ENCODE measurements around the gene TAGLN3. TPM values are rescaled to one million over a fixed set of nuclear protein-coding genes. Genes with fewer than 3 reads are reported as not detected.

The TAGLN3 gene
- total RNA-seq, 2 experiments from 2014 or later: not detected

GRCh38 chr3:111967068-111967467 lies 31.7 kb upstream of the TAGLN3 start:
- Mint-ChIP-seq H3K4me1 (peaks cover 13% of the 10 kb centered on the region), H3K36me3 (no peaks in the 10 kb centered on the region), H3K27ac (no peak overlapping the region), H3K4me3 (no peak overlapping the region), H3K27me3 (no peaks in the 10 kb centered on the region), H3K9me3 (ENCODE audit: low read depth) (no peaks in the 10 kb centered on the region)
- ATAC-seq (no peak), DNase-seq (no peak)
- CTCF ChIA-PET: interaction anchor here (0.9 to 9.1 kb wide), 25 partner anchors 10 to 298 kb away, joined by 3 to 137 read pairs (median 8); partner anchors contain the start of gene ABHD10

- Mint-ChIP-seq H3K27ac (peak overlapping the region; percentile 5), H3K9me3 (ENCODE audit: low read depth) (no peaks in the 10 kb centered on the region), H3K36me3 (no peaks in the 10 kb centered on the region), H3K4me3 (no peak overlapping the region), H3K4me1 (peaks cover 13% of the 10 kb centered on the region), H3K27me3 (no peaks in the 10 kb centered on the region)
- ATAC-seq (peak; percentile 90), DNase-seq (peak; percentile 88)
- CTCF ChIA-PET: interaction anchor here (0.6 to 9.1 kb wide), 38 partner anchors 10 to 769 kb away, joined by 3 to 137 read pairs (median 4); partner anchors contain the start of gene ABHD10
Observed at GRCh38 chr3:111967651-111968274, 31.0 kb upstream of the TAGLN3 start.

DNA sequence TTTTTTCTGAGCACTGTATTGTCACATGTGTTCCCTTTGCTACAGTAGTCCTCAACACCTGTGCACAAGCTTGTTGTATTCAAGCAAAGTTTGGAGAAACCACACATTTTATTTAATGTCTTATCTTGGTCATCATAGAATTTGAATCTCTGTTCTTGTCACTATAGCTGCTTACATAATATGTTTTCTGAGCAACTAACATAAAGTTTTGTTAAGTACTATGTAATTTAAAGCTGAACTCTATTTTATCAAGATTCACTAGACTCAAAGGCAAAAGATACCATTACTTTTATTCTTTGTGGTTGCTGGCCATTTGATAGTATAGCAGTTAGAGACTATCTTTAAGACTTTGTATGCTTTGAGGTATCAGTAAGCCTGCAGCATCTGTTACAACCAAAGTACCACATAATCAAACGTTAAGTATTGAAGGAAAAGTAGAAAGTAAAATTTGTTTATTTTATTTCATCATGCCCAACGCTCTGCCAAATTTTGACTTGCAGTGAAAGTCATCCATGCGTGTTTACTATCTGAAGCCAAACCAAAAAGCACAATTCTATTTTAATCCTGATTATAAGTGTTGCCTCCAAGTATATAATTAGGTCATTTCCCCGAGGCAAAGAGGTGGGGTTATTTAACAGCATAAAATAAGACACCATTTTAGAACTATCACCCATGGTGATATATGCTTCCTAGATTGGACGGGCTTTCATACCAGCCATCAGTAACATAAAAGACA lies 30.2 kb upstream of the TAGLN3 start:
- Mint-ChIP-seq H3K4me3 (no peak overlapping the region), H3K27ac (no peak overlapping the region), H3K27me3 (no peaks in the 10 kb centered on the region), H3K4me1 (peaks cover 10% of the 10 kb centered on the region), H3K9me3 (ENCODE audit: low read depth) (no peaks in the 10 kb centered on the region), H3K36me3 (no peaks in the 10 kb centered on the region)
- CTCF ChIA-PET: interaction anchor here (0.6 to 9.1 kb wide), 34 partner anchors 10 to 769 kb away, joined by 3 to 137 read pairs (median 4); partner anchors contain the start of gene ABHD10
- no peak for ATAC-seq
- DNase-seq: no peak

- H3K9me3 Mint-ChIP-seq (ENCODE audit: low read depth): no peaks in the 10 kb centered on the region
- no peaks in the 10 kb centered on the region for H3K36me3 Mint-ChIP-seq
- ATAC-seq (no peak), DNase-seq (no peak)
- no peaks in the 10 kb centered on the region for H3K27me3 Mint-ChIP-seq
- CTCF ChIA-PET: interaction anchor here (1.4 to 9.1 kb wide), 4 partner anchors 8 to 302 kb away, joined by 9 to 137 read pairs (median 28); partner anchors contain the start of gene ABHD10
- H3K4me3 Mint-ChIP-seq: no peak overlapping the region
- peaks cover 10% of the 10 kb centered on the region for H3K4me1 Mint-ChIP-seq
- no peak overlapping the region for H3K27ac Mint-ChIP-seq
Observed at GRCh38 chr3:111970376-111970775, 28.3 kb upstream of the TAGLN3 start.

DNA sequence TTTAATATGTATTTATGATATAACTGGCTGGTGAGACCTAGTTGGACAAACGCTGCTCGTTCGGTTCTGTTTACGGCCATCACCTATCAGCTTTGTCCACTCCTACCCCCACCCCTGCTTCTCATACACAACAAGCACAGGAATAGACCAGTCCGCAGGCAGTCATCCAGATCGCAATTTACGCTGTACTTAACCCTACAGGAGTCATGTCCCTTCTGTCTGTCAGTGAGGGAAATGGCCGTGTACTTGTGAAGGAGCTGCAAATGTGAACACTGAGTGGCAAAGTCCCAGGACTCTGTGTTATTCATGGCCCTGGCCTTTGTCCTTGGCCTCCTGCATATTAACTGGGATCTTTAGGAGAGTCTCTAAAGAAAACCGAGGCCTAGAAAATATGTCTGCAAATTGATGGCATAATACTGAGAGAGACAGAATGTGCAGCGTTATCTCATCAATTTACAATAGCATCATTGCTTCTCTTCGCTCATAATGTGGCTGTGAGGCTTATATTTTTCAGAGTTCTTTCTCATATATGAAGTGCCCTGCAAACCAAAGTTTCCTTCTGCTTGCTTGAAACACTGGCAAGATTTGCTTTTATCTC lies 27.1 kb upstream of the TAGLN3 start:
- H3K4me3 Mint-ChIP-seq: no peak overlapping the region
- peaks cover 6% of the 10 kb centered on the region for H3K4me1 Mint-ChIP-seq
- CTCF ChIA-PET: interaction anchor here (1.4 to 9.1 kb wide), 3 partner anchors 41 to 303 kb away, joined by 9 to 137 read pairs (median 16); no protein-coding TSS in a partner anchor
- no peaks in the 10 kb centered on the region for H3K27me3 Mint-ChIP-seq
- DNase-seq (no peak), ATAC-seq (no peak)
- H3K27ac Mint-ChIP-seq: no peak overlapping the region
- H3K36me3 Mint-ChIP-seq: no peaks in the 10 kb centered on the region
- no peaks in the 10 kb centered on the region for H3K9me3 Mint-ChIP-seq (ENCODE audit: low read depth)

DNA sequence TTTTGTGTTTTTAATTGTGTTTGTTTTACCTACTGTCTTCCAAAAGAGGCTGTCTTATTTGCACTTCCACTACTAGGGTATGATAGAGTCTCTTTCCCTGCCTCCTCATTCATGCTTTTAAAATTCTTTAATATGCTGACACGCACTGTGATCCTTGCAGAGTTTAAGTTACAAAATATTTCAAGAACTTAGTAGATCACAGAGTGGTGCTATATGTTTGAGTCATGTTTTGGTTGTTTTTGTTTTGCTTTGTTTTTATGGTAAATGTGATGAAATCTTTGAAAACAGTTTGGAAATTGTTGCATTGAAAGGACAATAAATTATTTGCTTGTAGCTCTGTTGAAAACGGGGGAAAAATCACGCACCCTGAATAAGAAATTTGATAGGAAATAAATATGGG lies 25.8 kb upstream of the TAGLN3 start:
- H3K9me3 Mint-ChIP-seq (ENCODE audit: low read depth): no peaks in the 10 kb centered on the region
- CTCF ChIA-PET: interaction anchor here (0.8 kb wide), 1 partner anchor 18 kb away, joined by 3 read pairs; no protein-coding TSS in a partner anchor
- H3K4me3 Mint-ChIP-seq: no peak overlapping the region
- no peak overlapping the region for H3K27ac Mint-ChIP-seq
- no peak for ATAC-seq
- no peaks in the 10 kb centered on the region for H3K36me3 Mint-ChIP-seq
- DNase-seq: no peak
- no peaks in the 10 kb centered on the region for H3K27me3 Mint-ChIP-seq
- H3K4me1 Mint-ChIP-seq: no peaks in the 10 kb centered on the region

DNA sequence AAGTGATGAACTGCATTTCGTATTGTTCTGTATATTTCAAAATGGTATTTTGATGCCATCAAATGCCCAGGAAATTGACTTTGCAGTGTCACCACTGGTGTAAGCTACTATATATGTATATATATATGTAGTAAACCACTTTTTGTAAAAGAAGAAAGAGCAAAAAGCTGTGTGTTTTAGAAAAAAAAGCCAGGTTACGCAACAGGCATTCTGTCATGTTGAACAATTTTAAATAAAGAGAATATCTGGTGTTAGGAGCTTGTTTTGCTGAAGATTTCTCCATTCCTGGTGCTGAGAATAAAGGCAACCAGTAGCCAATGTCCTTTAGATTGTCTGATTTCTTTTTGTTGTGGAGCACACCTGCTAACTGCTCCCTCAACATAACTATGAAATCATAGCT lies 23.6 kb upstream of the TAGLN3 start:
- CTCF ChIA-PET: interaction anchor here (0.8 to 1.1 kb wide), 3 partner anchors 39 to 258 kb away, joined by 3 to 5 read pairs (median 3); no protein-coding TSS in a partner anchor
- H3K4me3 Mint-ChIP-seq: no peak overlapping the region
- DNase-seq (no peak), ATAC-seq (no peak)
- H3K36me3 Mint-ChIP-seq: no peaks in the 10 kb centered on the region
- H3K9me3 Mint-ChIP-seq (ENCODE audit: low read depth): no peaks in the 10 kb centered on the region
- H3K27ac Mint-ChIP-seq: no peak overlapping the region
- no peaks in the 10 kb centered on the region for H3K27me3 Mint-ChIP-seq
- H3K4me1 Mint-ChIP-seq: peaks cover 9% of the 10 kb centered on the region

- Mint-ChIP-seq H3K27me3 (no peaks in the 10 kb centered on the region), H3K4me1 (peaks cover 20% of the 10 kb centered on the region), H3K4me3 (no peak overlapping the region), H3K27ac (no peak overlapping the region), H3K36me3 (peaks cover 4% of the 10 kb centered on the region), H3K9me3 (ENCODE audit: low read depth) (no peaks in the 10 kb centered on the region)
- CTCF ChIA-PET: interaction anchor here (0.9 to 1.6 kb wide), 2 partner anchors 258 to 307 kb away, joined by 3 to 5 read pairs; no protein-coding TSS in a partner anchor
- ATAC-seq: no peak
- DNase-seq: no peak
Observed at GRCh38 chr3:111976254-111976653, 22.5 kb upstream of the TAGLN3 start.

- no peaks in the 10 kb centered on the region for H3K27me3 Mint-ChIP-seq
- H3K36me3 Mint-ChIP-seq: peaks cover 22% of the 10 kb centered on the region
- H3K9me3 Mint-ChIP-seq (ENCODE audit: low read depth): no peaks in the 10 kb centered on the region
- H3K4me3 Mint-ChIP-seq: peak within 1 kb of the TSS; percentile 92
- ATAC-seq (peak; percentile 96), DNase-seq (peak; percentile 99)
- peaks cover 39% of the 10 kb centered on the region for H3K4me1 Mint-ChIP-seq
- peak within 1 kb of the TSS; percentile 94 for H3K27ac Mint-ChIP-seq
- CTCF ChIA-PET: interaction anchor here (0.8 to 5.6 kb wide), 20 partner anchors 9 to 701 kb away, joined by 3 to 40 read pairs (median 4); no protein-coding TSS in a partner anchor
Observed at GRCh38 chr3:111978583-111979433, 19.9 kb upstream of the TAGLN3 start, which contains the start of gene ABHD10. TSS of gene ABHD10 (plus strand) at chr3:111979026. CDS start at chr3:111979062, 36 bp downstream.

GRCh38 chr3:111979434-111980038 lies 19.2 kb upstream of the TAGLN3 start:
- H3K27me3 Mint-ChIP-seq: no peaks in the 10 kb centered on the region
- CTCF ChIA-PET: interaction anchor here (0.9 to 5.6 kb wide), 19 partner anchors 9 to 702 kb away, joined by 3 to 40 read pairs (median 4); no protein-coding TSS in a partner anchor
- H3K4me1 Mint-ChIP-seq: peaks cover 45% of the 10 kb centered on the region
- DNase-seq (no peak), ATAC-seq (peak; percentile 13)
- peak overlapping the region; percentile 92 for H3K4me3 Mint-ChIP-seq
- peaks cover 27% of the 10 kb centered on the region for H3K36me3 Mint-ChIP-seq
- peak overlapping the region; percentile 94 for H3K27ac Mint-ChIP-seq
- H3K9me3 Mint-ChIP-seq (ENCODE audit: low read depth): no peaks in the 10 kb centered on the region

- DNase-seq (no peak), ATAC-seq (no peak)
- Mint-ChIP-seq H3K4me1 (peaks cover 58% of the 10 kb centered on the region), H3K27ac (peak overlapping the region; percentile 94), H3K36me3 (peaks cover 32% of the 10 kb centered on the region), H3K9me3 (ENCODE audit: low read depth) (no peaks in the 10 kb centered on the region), H3K4me3 (peak overlapping the region; percentile 92), H3K27me3 (no peaks in the 10 kb centered on the region)
- CTCF ChIA-PET: interaction anchor here (1.7 to 5.6 kb wide), 3 partner anchors 9 to 264 kb away, joined by 8 to 40 read pairs (median 22); no protein-coding TSS in a partner anchor
Observed at GRCh38 chr3:111980716-111981456, 17.8 kb upstream of the TAGLN3 start.
